Mononuclear cell (primary cell): ENCODE data around the gene CXorf66. TPM values are rescaled to one million over a fixed set of nuclear protein-coding genes. Genes with fewer than 3 reads are reported as not detected.
"Not testable (repeated sequence)": the region's sequence is repeated elsewhere in the genome, so short reads cannot be mapped to it uniquely, and the experiment has no call there.

Experiments used
- H3K27me3 ChIP-seq: 2 replicates; pipeline ENCODE4 v1.6.0; 2011; ENCODE audit warnings: low read length, control low read depth; ENCODE audit not compliant: insufficient read depth
- H3K4me1 ChIP-seq: 2 replicates; pipeline ENCODE4 v1.5.1; 2011; ENCODE audit warnings: mild to moderate bottlenecking, low read length, control low read depth; ENCODE audit not compliant: insufficient read depth
- H3K4me3 ChIP-seq: 2 replicates; pipeline ENCODE4 v1.5.1; 2011; ENCODE audit warnings: mild to moderate bottlenecking, low read length, moderate library complexity
- H3K9me3 ChIP-seq: 2 replicates; pipeline ENCODE4 v1.5.1; 2011; ENCODE audit warnings: low read depth, mild to moderate bottlenecking, control low read depth, low read length
- total RNA-seq: library from RNA; depleted of rRNA; stranded (reverse); fragments of >200 nt; gene quantifications from one replicate; pipeline ENCODE4 v1.2.3, GENCODE V29; 2012

CXorf66 gene, protein sequence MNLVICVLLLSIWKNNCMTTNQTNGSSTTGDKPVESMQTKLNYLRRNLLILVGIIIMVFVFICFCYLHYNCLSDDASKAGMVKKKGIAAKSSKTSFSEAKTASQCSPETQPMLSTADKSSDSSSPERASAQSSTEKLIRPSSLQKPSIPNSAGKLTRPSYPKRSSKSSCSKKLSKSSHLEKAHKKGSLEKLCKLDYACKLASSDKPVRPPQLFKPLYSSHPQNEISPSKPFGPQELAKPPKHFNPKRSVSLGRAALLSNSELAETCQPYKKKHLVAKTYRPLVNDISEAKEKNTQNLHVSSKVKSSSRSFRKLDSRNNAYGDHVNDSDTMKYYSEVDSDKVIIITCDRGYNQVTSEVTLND
- not detected for total RNA-seq

DNA sequence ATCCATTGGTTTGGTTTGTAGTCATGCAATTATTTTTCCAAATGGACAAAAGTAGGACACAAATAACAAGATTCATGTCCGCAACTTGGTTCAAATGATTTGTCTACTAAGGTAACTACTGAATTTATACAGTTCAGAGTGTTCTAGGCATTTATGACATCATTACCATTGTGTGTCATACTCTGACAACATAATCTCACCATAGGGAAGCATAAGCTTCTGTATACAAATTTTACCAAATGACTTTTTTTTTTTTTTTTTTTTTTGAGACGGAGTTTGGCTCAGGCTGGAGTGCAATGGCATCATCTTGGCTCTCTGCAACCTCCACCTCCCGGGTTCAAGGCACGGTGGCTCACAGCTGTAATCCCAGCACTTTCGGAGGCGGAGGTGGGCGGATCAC, at the start of gene CXorf66:
Gene CXorf66, minus strand, starts transcription at position 101 of the 400 bp plus-strand sequence. Its CDS starts 25 bp downstream, at position 76.
- no peaks in the 10 kb centered on the region for H3K9me3 ChIP-seq
- H3K27me3 ChIP-seq = no peaks in the 10 kb centered on the region
- no peak within 1 kb of the TSS for H3K4me3 ChIP-seq

GRCh38 chrX:139982856-139983255, 17.5 kb upstream of the CXorf66 start:
- Histone ChIP-seq H3K4me3 (no peak overlapping the region), H3K27me3 (no peaks in the 10 kb centered on the region), H3K9me3 (no peaks in the 10 kb centered on the region), H3K4me1 (no peaks in the 10 kb centered on the region)

More for the DNA sequence above, at the start of gene CXorf66:
- no peaks in the 10 kb centered on the region for H3K4me1 ChIP-seq

- no peak overlapping the region for H3K4me3 ChIP-seq
- H3K27me3 ChIP-seq = no peaks in the 10 kb centered on the region
- H3K4me1 ChIP-seq = no peaks in the 10 kb centered on the region
- H3K9me3 ChIP-seq = no peaks in the 10 kb centered on the region
Measured at GRCh38 chrX:139974471-139974870, 9.2 kb upstream of the CXorf66 start.

DNA sequence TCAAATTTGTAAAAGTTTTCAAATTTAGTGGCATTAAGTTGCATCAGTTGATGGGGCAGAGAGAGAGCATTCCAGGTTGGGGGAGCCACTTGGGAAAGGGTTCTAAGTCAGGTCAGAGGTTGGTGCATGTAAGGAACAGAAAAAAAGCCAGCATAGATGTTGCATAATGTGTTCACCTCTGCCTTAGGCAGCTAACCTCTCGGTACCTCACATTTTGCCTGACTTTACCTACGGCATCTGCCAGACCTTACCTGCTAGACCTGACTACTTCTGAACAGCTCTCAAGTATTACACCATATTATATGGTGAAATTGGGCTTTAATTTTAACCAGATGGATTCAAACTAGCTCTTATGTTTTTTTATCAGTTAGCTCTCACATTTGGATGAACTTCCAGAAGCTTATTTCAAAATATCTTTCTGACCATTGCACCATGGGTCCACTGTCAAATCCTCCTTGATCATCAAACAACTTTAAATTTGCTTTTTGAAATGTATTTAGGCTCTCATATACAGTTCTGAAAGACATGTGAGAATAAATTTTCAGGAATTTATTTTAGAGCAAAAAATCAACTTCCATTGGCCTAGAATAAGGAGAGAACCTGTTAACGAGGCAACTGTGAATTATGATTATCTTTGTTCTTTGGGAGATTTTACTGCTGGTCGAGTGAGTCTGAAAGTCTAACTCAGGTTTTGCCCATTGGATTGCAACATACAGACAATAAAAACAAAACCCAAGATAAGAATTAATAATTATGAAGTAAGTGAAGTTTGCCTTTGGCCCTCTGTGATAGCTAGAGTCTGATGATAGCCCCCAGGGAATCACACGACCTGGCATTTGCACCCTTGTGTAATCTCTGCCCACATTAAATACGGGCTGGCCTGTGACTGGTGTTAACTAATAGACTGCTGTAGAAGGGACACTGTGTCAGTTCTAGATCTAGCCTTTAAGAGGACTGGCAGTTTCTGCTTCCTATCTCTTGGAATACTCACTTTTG, 7.6 kb upstream of the CXorf66 start:
- Histone ChIP-seq H3K27me3 (no peaks in the 10 kb centered on the region), H3K4me3 (no peak overlapping the region), H3K9me3 (no peaks in the 10 kb centered on the region), H3K4me1 (no peaks in the 10 kb centered on the region)

DNA sequence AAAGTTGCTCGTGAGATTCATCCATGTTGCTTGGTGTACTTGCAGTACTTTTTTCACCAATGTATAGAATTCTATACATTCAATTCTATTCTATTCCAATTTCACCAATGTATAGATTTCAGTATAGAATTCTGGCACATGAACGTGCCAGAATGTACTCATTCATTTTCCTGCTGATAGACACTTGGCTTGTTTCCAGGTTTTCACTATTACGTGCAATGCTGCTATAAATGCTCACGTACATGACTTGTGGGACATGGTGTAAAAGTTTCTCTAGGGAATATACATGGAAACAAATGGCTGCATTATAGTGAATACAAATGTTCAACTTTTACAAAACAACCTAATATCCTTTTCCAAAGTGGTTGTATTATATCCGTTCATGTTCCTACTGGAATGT, 6.8 kb upstream of the CXorf66 start:
- no peak overlapping the region for H3K4me3 ChIP-seq
- H3K9me3 ChIP-seq = no peaks in the 10 kb centered on the region
- no peaks in the 10 kb centered on the region for H3K4me1 ChIP-seq
- no peaks in the 10 kb centered on the region for H3K27me3 ChIP-seq

DNA sequence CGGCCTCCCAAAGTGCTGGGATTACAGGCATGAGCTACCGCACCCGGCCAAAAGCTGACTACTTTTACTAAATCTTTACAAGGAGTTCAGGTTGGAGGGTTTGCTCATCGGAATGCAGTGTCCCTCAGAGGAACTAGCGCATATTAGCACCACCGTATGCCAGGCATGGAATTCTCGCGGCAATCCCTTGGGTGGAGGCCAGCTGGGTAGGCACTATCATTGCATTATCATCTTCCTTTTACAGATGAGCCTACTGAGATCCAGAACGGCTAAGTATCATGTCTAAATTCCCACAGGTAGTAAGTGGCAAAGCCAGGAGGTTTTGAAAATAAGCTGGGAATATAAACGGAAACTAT, 6.1 kb upstream of the CXorf66 start:
- H3K9me3 ChIP-seq = no peaks in the 10 kb centered on the region
- no peaks in the 10 kb centered on the region for H3K4me1 ChIP-seq
- no peaks in the 10 kb centered on the region for H3K27me3 ChIP-seq
- no peak overlapping the region for H3K4me3 ChIP-seq

DNA sequence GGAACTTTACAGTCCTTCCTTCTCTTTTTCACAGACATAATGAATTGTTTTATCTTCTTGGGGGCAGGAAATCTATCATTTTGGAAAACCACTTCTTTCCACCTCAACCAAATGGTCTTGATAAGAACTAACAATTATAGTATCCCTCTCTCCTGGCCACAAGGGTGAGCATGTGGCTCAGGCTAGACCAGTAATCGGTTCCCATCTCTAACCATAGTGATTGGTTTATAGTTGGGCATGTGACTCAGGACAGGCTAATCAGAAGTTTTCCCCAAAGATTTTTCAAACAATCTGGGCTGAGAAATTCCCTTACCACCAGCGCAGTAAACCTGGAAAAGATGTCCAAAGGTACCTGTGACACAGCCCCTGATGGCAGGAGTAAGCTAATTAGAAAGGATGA, 4.0 kb upstream of the CXorf66 start:
- Histone ChIP-seq H3K9me3 (no peaks in the 10 kb centered on the region), H3K4me1 (no peaks in the 10 kb centered on the region), H3K4me3 (no peak overlapping the region)

GRCh38 chrX:139967750-139968149, 2.4 kb upstream of the CXorf66 start:
- Histone ChIP-seq H3K4me3 (no peak overlapping the region), H3K4me1 (no peaks in the 10 kb centered on the region), H3K9me3 (no peaks in the 10 kb centered on the region), H3K27me3 (no peaks in the 10 kb centered on the region)

More for the DNA sequence above, 4.0 kb upstream of the CXorf66 start:
- H3K27me3 ChIP-seq = no peaks in the 10 kb centered on the region

- Histone ChIP-seq H3K4me3 (no peak overlapping the region), H3K27me3 (no peaks in the 10 kb centered on the region), H3K9me3 (no peaks in the 10 kb centered on the region), H3K4me1 (no peaks in the 10 kb centered on the region)
Measured at GRCh38 chrX:139967300-139967699, 2.0 kb upstream of the CXorf66 start.

DNA sequence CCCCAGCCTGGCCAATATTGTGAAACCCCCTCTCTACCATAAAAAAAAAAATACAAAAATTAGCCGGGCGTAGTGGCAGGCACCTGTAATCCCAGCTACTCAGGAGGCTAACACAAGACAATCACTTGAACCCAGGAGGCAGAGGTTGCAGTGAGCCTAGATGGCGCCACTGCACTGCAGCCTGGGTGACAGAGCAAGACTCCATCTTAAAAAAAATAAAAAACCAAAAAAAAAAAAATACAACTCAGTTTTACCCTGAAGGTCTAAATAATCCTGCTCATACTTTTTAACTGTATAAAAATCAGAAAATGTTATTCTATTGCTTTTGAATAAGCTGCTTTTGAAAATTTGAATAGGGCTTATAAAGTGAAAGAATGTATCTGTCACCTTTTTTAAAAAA, 838 bp upstream of the CXorf66 start:
- not testable (repeated sequence) for H3K9me3 ChIP-seq, H3K4me3 ChIP-seq, H3K27me3 ChIP-seq, H3K4me1 ChIP-seq

DNA sequence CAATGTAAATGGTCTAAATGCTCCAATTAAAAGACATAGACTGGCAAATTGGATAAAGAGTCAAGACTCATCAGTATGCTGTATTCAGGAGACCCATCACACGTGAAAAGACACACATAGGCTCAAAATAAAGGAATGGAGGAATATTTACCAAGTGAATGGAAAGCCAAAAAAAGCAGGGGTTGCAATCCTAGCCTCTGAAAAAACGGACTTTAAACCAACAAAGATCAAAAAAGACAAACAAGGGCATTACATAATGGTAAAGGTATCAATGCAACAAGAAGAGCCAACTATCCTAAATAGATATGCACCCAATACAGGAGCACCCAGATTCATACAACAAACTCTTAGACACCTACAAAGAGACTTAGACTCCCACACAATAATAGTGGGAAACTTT, 4.2 kb downstream of the CXorf66 start:
- H3K4me3 ChIP-seq, H3K27me3 ChIP-seq, H3K9me3 ChIP-seq, H3K4me1 ChIP-seq: not testable (repeated sequence)

- no peaks in the 10 kb centered on the region for H3K27me3 ChIP-seq
- no peaks in the 10 kb centered on the region for H3K9me3 ChIP-seq
- H3K4me3 ChIP-seq = no peak overlapping the region
- H3K4me1 ChIP-seq = no peaks in the 10 kb centered on the region
Measured at GRCh38 chrX:139949703-139950102, 15.6 kb downstream of the CXorf66 start.

GRCh38 chrX:139945075-139945474, 20.2 kb downstream of the CXorf66 start:
- Histone ChIP-seq H3K4me1 (no peaks in the 10 kb centered on the region), H3K27me3 (no peaks in the 10 kb centered on the region), H3K9me3 (no peaks in the 10 kb centered on the region), H3K4me3 (no peak overlapping the region)

GRCh38 chrX:139936259-139936658, 29.1 kb downstream of the CXorf66 start:
- peaks cover 9% of the 10 kb centered on the region for H3K4me1 ChIP-seq
- H3K4me3 ChIP-seq = no peak overlapping the region
- no peaks in the 10 kb centered on the region for H3K9me3 ChIP-seq
- H3K27me3 ChIP-seq = no peaks in the 10 kb centered on the region

- Histone ChIP-seq H3K4me1 (peaks cover 16% of the 10 kb centered on the region), H3K27me3 (no peaks in the 10 kb centered on the region), H3K4me3 (no peak overlapping the region), H3K9me3 (no peaks in the 10 kb centered on the region)
Measured at GRCh38 chrX:139933904-139934303, 31.4 kb downstream of the CXorf66 start.
